ENCODE results near the gene DNAJB13.
A peak's percentile ranks its signal among the peaks of the same experiment; 100 is the strongest.

The DNAJB13 gene

GRCh38 chr11:74008373-74009229 lies 57.8 kb downstream of the DNAJB13 start, which contains the start of gene UCP3:
Gene UCP3, minus strand, starts transcription at chr11:74009085. Its CDS starts 2,043 bp downstream, at chr11:74007042.
- no peak within 1 kb of the TSS for H3K27ac ChIP-seq (ENCODE audit: low read depth, low read length)
- H3K27me3 ChIP-seq (ENCODE audit: control insufficient read depth, insufficient read depth, low read length) = no peaks in the 10 kb centered on the region
- H3K4me1 ChIP-seq (ENCODE audit: control insufficient read depth, insufficient read depth, low read length) = no peaks in the 10 kb centered on the region
- no peak within 1 kb of the TSS for H3K4me3 ChIP-seq (ENCODE audit: low read length)
- no peak within 1 kb of the TSS for H3K9ac ChIP-seq (ENCODE audit: low read length)
- H3K36me3 ChIP-seq (ENCODE audit: control insufficient read depth, insufficient read depth, low read length) = peaks cover 2% of the 10 kb centered on the region

- Histone ChIP-seq H3K27ac (ENCODE audit: low read depth, low read length) (no peak overlapping the region), H3K4me3 (ENCODE audit: low read length) (no peak overlapping the region), H3K9ac (ENCODE audit: low read length) (no peak overlapping the region), H3K36me3 (ENCODE audit: control insufficient read depth, insufficient read depth, low read length) (peaks cover 2% of the 10 kb centered on the region), H3K27me3 (ENCODE audit: control insufficient read depth, insufficient read depth, low read length) (no peaks in the 10 kb centered on the region), H3K4me1 (ENCODE audit: control insufficient read depth, insufficient read depth, low read length) (no peaks in the 10 kb centered on the region)
These were observed 58.4 kb downstream of the DNAJB13 start for GRCh38 chr11:74009230-74009547.

- H3K27ac ChIP-seq (ENCODE audit: low read depth, low read length) = no peak overlapping the region
- H3K9ac ChIP-seq (ENCODE audit: low read length) = no peak overlapping the region
- no peaks in the 10 kb centered on the region for H3K27me3 ChIP-seq (ENCODE audit: control insufficient read depth, insufficient read depth, low read length)
- H3K4me3 ChIP-seq (ENCODE audit: low read length) = no peak overlapping the region
- H3K4me1 ChIP-seq (ENCODE audit: control insufficient read depth, insufficient read depth, low read length) = no peaks in the 10 kb centered on the region
- H3K36me3 ChIP-seq (ENCODE audit: control insufficient read depth, insufficient read depth, low read length) = peaks cover 2% of the 10 kb centered on the region
These were observed 59.0 kb downstream of the DNAJB13 start for GRCh38 chr11:74009675-74010305.

- Histone ChIP-seq H3K27ac (ENCODE audit: low read depth, low read length) (no peak overlapping the region), H3K27me3 (ENCODE audit: control insufficient read depth, insufficient read depth, low read length) (no peaks in the 10 kb centered on the region), H3K4me3 (ENCODE audit: low read length) (no peak overlapping the region), H3K36me3 (ENCODE audit: control insufficient read depth, insufficient read depth, low read length) (peaks cover 2% of the 10 kb centered on the region), H3K4me1 (ENCODE audit: control insufficient read depth, insufficient read depth, low read length) (no peaks in the 10 kb centered on the region), H3K9ac (ENCODE audit: low read length) (no peak overlapping the region)
These were observed 59.8 kb downstream of the DNAJB13 start for GRCh38 chr11:74010306-74011300.

- Histone ChIP-seq H3K4me3 (ENCODE audit: low read length) (no peak overlapping the region), H3K36me3 (ENCODE audit: control insufficient read depth, insufficient read depth, low read length) (peaks cover 2% of the 10 kb centered on the region), H3K4me1 (ENCODE audit: control insufficient read depth, insufficient read depth, low read length) (no peaks in the 10 kb centered on the region), H3K27ac (ENCODE audit: low read depth, low read length) (no peak overlapping the region), H3K9ac (ENCODE audit: low read length) (no peak overlapping the region), H3K27me3 (ENCODE audit: control insufficient read depth, insufficient read depth, low read length) (no peaks in the 10 kb centered on the region)
These were observed 60.7 kb downstream of the DNAJB13 start for GRCh38 chr11:74011360-74012073.

- Histone ChIP-seq H3K27me3 (ENCODE audit: control insufficient read depth, insufficient read depth, low read length) (no peaks in the 10 kb centered on the region), H3K27ac (ENCODE audit: low read depth, low read length) (no peak overlapping the region), H3K4me1 (ENCODE audit: control insufficient read depth, insufficient read depth, low read length) (no peaks in the 10 kb centered on the region), H3K36me3 (ENCODE audit: control insufficient read depth, insufficient read depth, low read length) (peaks cover 2% of the 10 kb centered on the region), H3K4me3 (ENCODE audit: low read length) (no peak overlapping the region), H3K9ac (ENCODE audit: low read length) (no peak overlapping the region)
These were observed 61.4 kb downstream of the DNAJB13 start for GRCh38 chr11:74012074-74012809.

GRCh38 chr11:74013141-74013540 lies 62.3 kb downstream of the DNAJB13 start:
- H3K27me3 ChIP-seq (ENCODE audit: control insufficient read depth, insufficient read depth, low read length) = no peaks in the 10 kb centered on the region
- H3K9ac ChIP-seq (ENCODE audit: low read length) = no peak overlapping the region
- no peak overlapping the region for H3K27ac ChIP-seq (ENCODE audit: low read depth, low read length)
- H3K4me1 ChIP-seq (ENCODE audit: control insufficient read depth, insufficient read depth, low read length) = peaks cover 2% of the 10 kb centered on the region
- no peak overlapping the region for H3K4me3 ChIP-seq (ENCODE audit: low read length)
- H3K36me3 ChIP-seq (ENCODE audit: control insufficient read depth, insufficient read depth, low read length) = peaks cover 2% of the 10 kb centered on the region

GRCh38 chr11:74014880-74015279 lies 64.1 kb downstream of the DNAJB13 start:
- H3K4me1 ChIP-seq (ENCODE audit: control insufficient read depth, insufficient read depth, low read length) = peaks cover 14% of the 10 kb centered on the region
- H3K27ac ChIP-seq (ENCODE audit: low read depth, low read length) = no peak overlapping the region
- H3K9ac ChIP-seq (ENCODE audit: low read length) = no peak overlapping the region
- H3K27me3 ChIP-seq (ENCODE audit: control insufficient read depth, insufficient read depth, low read length) = no peaks in the 10 kb centered on the region
- no peak overlapping the region for H3K4me3 ChIP-seq (ENCODE audit: low read length)
- H3K36me3 ChIP-seq (ENCODE audit: control insufficient read depth, insufficient read depth, low read length) = peaks cover 2% of the 10 kb centered on the region

- Histone ChIP-seq H3K27ac (ENCODE audit: low read depth, low read length) (no peak overlapping the region), H3K4me1 (ENCODE audit: control insufficient read depth, insufficient read depth, low read length) (peaks cover 14% of the 10 kb centered on the region), H3K4me3 (ENCODE audit: low read length) (no peak overlapping the region), H3K27me3 (ENCODE audit: control insufficient read depth, insufficient read depth, low read length) (no peaks in the 10 kb centered on the region), H3K36me3 (ENCODE audit: control insufficient read depth, insufficient read depth, low read length) (peaks cover 2% of the 10 kb centered on the region), H3K9ac (ENCODE audit: low read length) (no peak overlapping the region)
These were observed 65.3 kb downstream of the DNAJB13 start for GRCh38 chr11:74015919-74016684.

GRCh38 chr11:74017631-74018030 lies 66.8 kb downstream of the DNAJB13 start:
- Histone ChIP-seq H3K36me3 (ENCODE audit: control insufficient read depth, insufficient read depth, low read length) (no peaks in the 10 kb centered on the region), H3K9ac (ENCODE audit: low read length) (no peak overlapping the region), H3K4me1 (ENCODE audit: control insufficient read depth, insufficient read depth, low read length) (peaks cover 14% of the 10 kb centered on the region), H3K27ac (ENCODE audit: low read depth, low read length) (peak overlapping the region; percentile 68), H3K4me3 (ENCODE audit: low read length) (no peak overlapping the region), H3K27me3 (ENCODE audit: control insufficient read depth, insufficient read depth, low read length) (no peaks in the 10 kb centered on the region)

Data from rectal smooth muscle tissue (tissue), 1 donor.